GM10266 (cell line): ENCODE results near the gene TNS1.

Experiments used
- DNase-seq: peaks from one replicate; pipeline ENCODE4 v3.0.0; 2012; ENCODE audit errors: extremely low spot score
- CTCF ChIP-seq: IDR thresholded peaks from 2 replicates; pipeline ENCODE4 v1.5.1; 2012; ENCODE audit warnings: mild to moderate bottlenecking, low read depth; ENCODE audit not compliant: control insufficient read depth, insufficient read depth; ENCODE audit errors: missing control alignments

Gene TNS1

GRCh38 chr2:217924346-217924901, 78.4 kb downstream of the TNS1 start:
- no peak for DNase-seq
- TF ChIP-seq CTCF, result no peak

- no peak for DNase-seq
- TF ChIP-seq CTCF, result no peak
These were observed 79.6 kb downstream of the TNS1 start for GRCh38 chr2:217923007-217923686.

- DNase-seq, result no peak
- TF ChIP-seq CTCF, result no peak
These were observed 80.4 kb downstream of the TNS1 start for GRCh38 chr2:217922101-217923006.

GRCh38 chr2:217920879-217921603, 81.8 kb downstream of the TNS1 start:
- no peak for TF ChIP-seq CTCF
- DNase-seq, result no peak

- no peak for DNase-seq
- no peak for TF ChIP-seq CTCF
These were observed 82.9 kb downstream of the TNS1 start for GRCh38 chr2:217919781-217920351.

- TF ChIP-seq CTCF, result no peak
- no peak for DNase-seq
These were observed 83.6 kb downstream of the TNS1 start for GRCh38 chr2:217919204-217919603.
